SK-N-MC (cell line): ENCODE measurements around the gene RPL18.

ENCODE experiments used
- DNase-seq: peaks from one replicate; pipeline ENCODE4 v3.0.0-alpha.2; 2011; ENCODE audit warnings: low read depth, low spot score
- H3K27ac ChIP-seq: fragments of 200-600 bp; sonication (generic); 2 replicates; pipeline ENCODE4 v1.5.1; 2016; ENCODE audit warnings: mixed run types
- H3K36me3 ChIP-seq: fragments of 200-600 bp; sonication (generic); 2 replicates; pipeline ENCODE4 v1.6.1; 2017; ENCODE audit warnings: antibody characterized with exemption, low read length, mixed read lengths; ENCODE audit not compliant: insufficient read depth
- H3K4me3 ChIP-seq: fragments of 200-600 bp; sonication (generic); 2 replicates; pipeline ENCODE4 v1.5.1; 2016
- H3K9ac ChIP-seq: fragments of 200-600 bp; sonication (generic); 2 replicates; pipeline ENCODE4 v1.8.0; 2017; ENCODE audit warnings: mixed run types, mixed read lengths; ENCODE audit not compliant: insufficient read length
- H3K9me3 ChIP-seq: fragments of 200-600 bp; sonication (generic); 2 replicates; pipeline ENCODE4 v1.6.1; 2017; ENCODE audit warnings: low read depth, mild to moderate bottlenecking, antibody characterized with exemption, low read length, moderate library complexity, mixed read lengths
- EZH2 ChIP-seq: fragments of 200-600 bp; sonication (generic); IDR thresholded peaks from one replicate; pipeline ENCODE4 v1.6.1; 2017; ENCODE audit warnings: antibody characterized with exemption
- FOXP2 ChIP-seq: optimal IDR thresholded peaks from 2 replicates; pipeline ENCODE3; 2011; ENCODE audit warnings: mild to moderate bottlenecking, moderate library complexity; ENCODE audit not compliant: insufficient read depth; ENCODE audit errors: extremely low read length, control extremely low read depth
- POLR2AphosphoS5 ChIP-seq: IDR thresholded peaks from 2 replicates; pipeline ENCODE4 v1.6.1; 2012; ENCODE audit warnings: mild to moderate bottlenecking, low read depth, low read length, borderline replicate concordance

Gene RPL18

DNA sequence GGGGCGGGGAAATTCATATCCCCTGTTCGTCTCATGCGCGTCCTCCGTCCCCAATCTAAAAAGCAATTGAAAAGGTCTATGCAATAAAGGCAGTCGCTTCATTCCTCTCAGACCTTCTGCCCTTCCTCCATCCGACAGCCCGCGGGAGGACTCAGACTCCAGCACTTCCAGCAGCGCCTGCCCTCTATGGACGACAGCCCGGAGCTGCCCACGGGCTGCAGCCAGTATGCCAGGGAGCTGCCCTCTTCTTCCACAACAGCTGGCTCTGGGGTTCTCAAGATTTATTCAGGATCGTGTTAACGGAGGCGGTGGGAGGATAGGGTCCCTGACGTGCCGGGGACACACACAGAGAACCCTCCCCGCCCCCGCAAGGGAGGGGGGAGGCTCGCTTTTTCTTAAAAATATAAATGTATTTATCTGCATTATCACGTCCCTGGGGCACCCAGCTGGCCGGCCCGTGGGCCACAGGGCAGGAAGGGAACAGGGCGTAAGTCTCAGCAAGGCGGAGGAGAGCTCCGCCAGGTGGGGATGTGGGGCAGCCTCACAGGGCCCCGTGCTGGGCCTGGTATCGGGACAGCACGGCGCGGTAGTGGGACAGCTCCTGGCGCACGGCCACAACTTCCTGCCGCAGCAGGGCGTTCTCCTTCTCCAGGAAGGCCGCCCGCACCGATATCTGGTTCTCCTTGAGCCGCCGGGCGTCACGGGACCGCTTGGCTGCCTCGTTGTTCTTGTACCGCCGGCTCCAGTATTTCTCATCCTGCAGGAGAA, 11.5 kb upstream of the RPL18 start:
- TF ChIP-seq FOXP2 (no peak), POLR2AphosphoS5 (peak; percentile 22; the same call in 1 of the 2 replicates)
- H3K9ac ChIP-seq: peak overlapping the region; percentile 66

DNA sequence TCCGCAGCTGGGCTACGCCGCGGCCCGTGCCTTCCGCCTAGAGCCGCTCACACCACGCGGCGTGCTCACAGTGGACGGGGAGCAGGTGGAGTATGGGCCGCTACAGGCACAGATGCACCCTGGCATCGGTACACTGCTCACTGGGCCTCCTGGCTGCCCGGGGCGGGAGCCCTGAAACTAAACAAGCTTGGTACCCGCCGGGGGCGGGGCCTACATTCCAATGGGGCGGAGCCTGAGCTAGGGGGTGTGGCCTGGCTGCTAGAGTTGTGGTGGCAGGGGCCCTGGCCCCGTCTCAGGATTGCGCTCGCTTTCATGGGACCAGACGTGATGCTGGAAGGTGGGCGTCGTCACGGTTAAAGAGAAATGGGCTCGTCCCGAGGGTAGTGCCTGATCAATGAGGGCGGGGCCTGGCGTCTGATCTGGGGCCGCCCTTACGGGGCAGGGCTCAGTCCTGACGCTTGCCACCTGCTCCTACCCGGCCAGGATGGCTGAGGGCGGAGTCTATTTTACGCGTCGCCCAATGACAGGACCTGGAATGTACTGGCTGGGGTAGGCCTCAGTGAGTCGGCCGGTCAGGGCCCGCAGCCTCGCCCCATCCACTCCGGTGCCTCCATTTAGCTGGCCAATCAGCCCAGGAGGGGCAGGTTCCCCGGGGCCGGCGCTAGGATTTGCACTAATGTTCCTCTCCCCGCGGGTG, 10.8 kb upstream of the RPL18 start:
- H3K36me3 ChIP-seq: peaks cover 5% of the 10 kb centered on the region; the same call in 1 of the 2 replicates
- peak overlapping the region; percentile 92 for H3K27ac ChIP-seq
- H3K4me3 ChIP-seq: peak overlapping the region; percentile 73
- no peaks in the 10 kb centered on the region for H3K9me3 ChIP-seq
- H3K9ac ChIP-seq: peak overlapping the region; percentile 66
- no peak for DNase-seq
- TF ChIP-seq POLR2AphosphoS5: peak; percentile 65
- TF ChIP-seq FOXP2: no peak

More for the DNA sequence above, 11.5 kb upstream of the RPL18 start:
- no peak for DNase-seq
- Histone ChIP-seq H3K27ac (peak overlapping the region; percentile 92), H3K36me3 (peaks cover 5% of the 10 kb centered on the region; the same call in 1 of the 2 replicates), H3K4me3 (peak overlapping the region; percentile 73), H3K9me3 (no peaks in the 10 kb centered on the region)

DNA sequence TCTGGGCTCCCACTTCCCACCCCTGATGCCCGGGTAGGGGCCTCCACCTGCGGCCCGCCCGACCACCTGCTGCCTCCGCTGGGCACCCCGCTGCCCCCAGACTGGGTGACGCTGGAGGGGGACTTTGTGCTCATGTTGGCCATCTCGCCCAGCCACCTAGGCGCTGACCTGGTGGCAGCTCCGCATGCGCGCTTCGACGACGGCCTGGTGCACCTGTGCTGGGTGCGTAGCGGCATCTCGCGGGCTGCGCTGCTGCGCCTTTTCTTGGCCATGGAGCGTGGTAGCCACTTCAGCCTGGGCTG, 10.3 kb upstream of the RPL18 start:
- no peak overlapping the region; the same call in 1 of the 2 replicates for H3K4me3 ChIP-seq
- H3K9me3 ChIP-seq: no peaks in the 10 kb centered on the region
- DNase-seq: no peak
- TF ChIP-seq FOXP2: no peak
- no peak for TF ChIP-seq POLR2AphosphoS5
- TF ChIP-seq EZH2: no peak
- H3K36me3 ChIP-seq: peaks cover 5% of the 10 kb centered on the region; the same call in 1 of the 2 replicates
- H3K9ac ChIP-seq: no peak overlapping the region
- H3K27ac ChIP-seq: no peak overlapping the region

DNA sequence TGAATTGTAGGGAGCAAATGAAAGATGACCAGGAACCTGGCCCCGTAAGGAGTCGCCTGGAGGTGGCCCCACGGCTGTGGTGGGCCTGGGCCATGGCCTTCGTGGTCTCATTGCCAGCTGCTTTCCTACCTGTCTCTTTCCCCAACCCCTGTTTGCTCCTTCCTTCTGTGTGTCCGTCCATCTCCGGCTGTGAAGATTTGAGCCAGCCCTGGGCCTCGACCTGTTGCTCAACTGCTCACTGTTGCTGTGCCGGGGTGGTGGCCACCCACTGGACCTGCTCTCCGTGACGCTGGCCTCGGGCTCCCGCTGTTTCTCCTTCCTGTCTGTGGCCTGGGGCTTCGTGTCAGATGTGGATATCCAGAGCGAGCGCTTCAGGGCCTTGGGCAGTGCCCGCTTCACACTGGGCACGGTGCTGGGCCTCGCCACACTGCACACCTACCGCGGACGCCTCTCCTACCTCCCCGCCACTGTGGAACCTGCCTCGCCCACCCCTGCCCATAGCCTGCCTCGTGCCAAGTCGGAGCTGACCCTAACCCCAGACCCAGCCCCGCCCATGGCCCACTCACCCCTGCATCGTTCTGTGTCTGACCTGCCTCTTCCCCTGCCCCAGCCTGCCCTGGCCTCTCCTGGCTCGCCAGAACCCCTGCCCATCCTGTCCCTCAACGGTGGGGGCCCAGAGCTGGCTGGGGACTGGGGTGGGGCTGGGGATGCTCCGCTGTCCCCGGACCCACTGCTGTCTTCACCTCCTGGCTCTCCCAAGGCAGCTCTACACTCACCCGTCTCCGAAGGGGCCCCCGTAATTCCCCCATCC, 9.7 kb upstream of the RPL18 start:
- Histone ChIP-seq H3K4me3 (no peak overlapping the region), H3K9me3 (no peaks in the 10 kb centered on the region), H3K27ac (no peak overlapping the region), H3K36me3 (peaks cover 5% of the 10 kb centered on the region; the same call in 1 of the 2 replicates), H3K9ac (no peak overlapping the region)
- TF ChIP-seq POLR2AphosphoS5: no peak
- TF ChIP-seq FOXP2: no peak
- TF ChIP-seq EZH2: no peak
- DNase-seq: no peak

DNA sequence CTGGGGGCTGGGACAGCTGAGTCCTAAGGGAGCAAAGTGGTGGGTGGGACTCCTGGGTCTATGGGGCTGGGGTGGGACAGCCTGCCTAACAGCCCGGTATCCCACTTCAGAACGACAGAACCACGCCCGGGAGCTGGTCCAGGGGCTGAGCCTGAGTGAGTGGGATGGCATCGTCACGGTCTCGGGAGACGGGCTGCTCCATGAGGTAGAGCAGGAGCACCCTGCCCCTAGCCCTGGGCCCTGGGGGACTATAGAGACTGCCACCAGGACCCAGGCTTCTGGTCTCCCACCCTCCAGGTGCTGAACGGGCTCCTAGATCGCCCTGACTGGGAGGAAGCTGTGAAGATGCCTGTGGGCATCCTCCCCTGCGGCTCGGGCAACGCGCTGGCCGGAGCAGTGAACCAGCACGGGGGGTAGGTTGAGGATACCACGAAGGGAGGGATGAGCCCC, 8.9 kb upstream of the RPL18 start:
- Histone ChIP-seq H3K9me3 (no peaks in the 10 kb centered on the region), H3K36me3 (peaks cover 5% of the 10 kb centered on the region; the same call in 1 of the 2 replicates), H3K4me3 (no peak overlapping the region), H3K27ac (no peak overlapping the region), H3K9ac (no peak overlapping the region)
- TF ChIP-seq POLR2AphosphoS5 (no peak), FOXP2 (no peak), EZH2 (no peak)
- no peak for DNase-seq

DNA sequence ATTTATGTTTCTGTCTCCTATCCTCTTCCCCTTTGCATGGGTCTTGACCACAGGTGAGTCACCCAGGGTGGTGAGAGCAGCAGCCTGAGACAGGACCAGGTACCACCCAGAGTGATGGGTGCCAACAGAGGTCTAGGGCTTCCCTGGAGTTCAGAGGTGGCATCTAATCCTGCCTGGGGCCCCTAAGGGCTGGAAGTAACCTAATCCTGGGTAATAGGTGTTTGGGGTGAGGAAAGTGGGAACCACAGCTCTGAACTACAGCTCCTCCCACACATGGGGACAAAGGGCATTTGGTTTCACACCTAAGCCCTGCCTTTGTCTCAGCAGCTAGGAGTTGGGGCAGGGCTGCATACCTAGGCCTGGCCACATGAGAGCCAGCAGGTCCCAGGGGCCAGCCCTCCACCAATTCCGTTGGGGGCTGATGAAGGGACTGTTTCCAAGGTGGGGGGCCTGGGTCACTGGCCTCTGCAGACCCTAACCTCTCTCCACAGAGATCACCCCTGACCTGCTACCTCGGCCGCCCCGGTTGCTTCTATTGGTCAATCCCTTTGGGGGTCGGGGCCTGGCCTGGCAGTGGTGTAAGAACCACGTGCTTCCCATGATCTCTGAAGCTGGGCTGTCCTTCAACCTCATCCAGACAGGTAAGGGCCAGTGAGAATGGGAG, 8.4 kb upstream of the RPL18 start:
- Histone ChIP-seq H3K4me3 (no peak overlapping the region), H3K9ac (no peak overlapping the region), H3K36me3 (peaks cover 5% of the 10 kb centered on the region; the same call in 1 of the 2 replicates), H3K27ac (peak overlapping the region; percentile 19; the same call in 1 of the 2 replicates), H3K9me3 (no peaks in the 10 kb centered on the region)
- no peak for DNase-seq
- TF ChIP-seq POLR2AphosphoS5: no peak
- no peak for TF ChIP-seq FOXP2

DNA sequence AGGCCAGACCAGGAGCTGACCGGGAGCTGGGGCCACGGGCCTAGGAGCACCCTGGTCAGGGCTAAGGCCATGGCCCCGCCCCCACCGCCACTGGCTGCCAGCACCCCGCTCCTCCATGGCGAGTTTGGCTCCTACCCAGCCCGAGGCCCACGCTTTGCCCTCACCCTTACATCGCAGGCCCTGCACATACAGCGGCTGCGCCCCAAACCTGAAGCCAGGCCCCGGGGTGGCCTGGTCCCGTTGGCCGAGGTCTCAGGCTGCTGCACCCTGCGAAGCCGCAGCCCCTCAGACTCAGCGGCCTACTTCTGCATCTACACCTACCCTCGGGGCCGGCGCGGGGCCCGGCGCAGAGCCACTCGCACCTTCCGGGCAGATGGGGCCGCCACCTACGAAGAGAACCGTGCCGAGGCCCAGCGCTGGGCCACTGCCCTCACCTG, 6.9 kb upstream of the RPL18 start:
- no peak for DNase-seq
- no peak for TF ChIP-seq EZH2
- no peak for TF ChIP-seq FOXP2
- no peak for TF ChIP-seq POLR2AphosphoS5
- Histone ChIP-seq H3K36me3 (no peaks in the 10 kb centered on the region; the same call in 1 of the 2 replicates), H3K4me3 (no peak overlapping the region), H3K9ac (no peak overlapping the region), H3K27ac (no peak overlapping the region), H3K9me3 (no peaks in the 10 kb centered on the region)
